Neural cell (in vitro differentiated cells): ENCODE results near the gene EPN1. TPM values are rescaled to one million over a fixed set of nuclear protein-coding genes. Genes with fewer than 3 reads are reported as not detected.

ENCODE experiments used
- H2AFZ ChIP-seq: fragments of 200-600, 300-800 bp; sonication (generic), shearing (Covaris generic); 2 replicates; pipeline ENCODE4 v1.6.0; 2014; ENCODE audit warnings: low read depth, mild to moderate bottlenecking, antibody characterized with exemption, low read length, moderate library complexity
- H3F3A ChIP-seq: fragments of 200-600 bp; shearing (Covaris generic); 2 replicates; pipeline ENCODE4 v1.6.1; 2016; ENCODE audit warnings: mild to moderate bottlenecking, moderate library complexity, mixed read lengths, antibody characterized with exemption, low read length; ENCODE audit not compliant: insufficient read depth, poor library complexity, severe bottlenecking
- H3K27ac ChIP-seq: fragments of 200-600, 300-800 bp; sonication (generic), shearing (Covaris generic); 2 replicates; pipeline ENCODE4 v1.5.1; 2014; ENCODE audit warnings: mild to moderate bottlenecking, low read length, moderate library complexity
- H3K27me3 ChIP-seq: fragments of 300-800, 200-600 bp; sonication (generic), shearing (Covaris generic); 2 replicates; pipeline ENCODE4 v1.6.0; 2014; ENCODE audit warnings: mild to moderate bottlenecking, low read depth, low read length, moderate library complexity; ENCODE audit not compliant: insufficient read depth
- H3K36me3 ChIP-seq: fragments of 300-800, 200-600 bp; sonication (generic), shearing (Covaris generic); 2 replicates; pipeline ENCODE4 v1.5.1; 2014; ENCODE audit warnings: mild to moderate bottlenecking, antibody characterized with exemption, low read length, moderate library complexity; ENCODE audit not compliant: insufficient read depth
- H3K4me2 ChIP-seq: fragments of 300-800, 200-600 bp; sonication (generic), shearing (Covaris generic); 2 replicates; pipeline ENCODE4 v1.6.0; 2014; ENCODE audit warnings: mild to moderate bottlenecking, low read length
- H3K4me3 ChIP-seq: fragments of 300-800, 200-600 bp; sonication (generic), shearing (Covaris generic); 2 replicates; pipeline ENCODE4 v1.5.1; 2014; ENCODE audit warnings: mild to moderate bottlenecking, low read length, moderate library complexity
- H3K79me2 ChIP-seq: fragments of 200-600 bp; shearing (Covaris generic); replicated peaks from 2 replicates; pipeline ENCODE4 v1.6.0; 2014; ENCODE audit warnings: mild to moderate bottlenecking, low read length, moderate library complexity; ENCODE audit not compliant: insufficient read depth
- H3K9ac ChIP-seq: fragments of 300-800, 200-600 bp; sonication (generic), shearing (Covaris generic); 2 replicates; pipeline ENCODE4 v1.6.1; 2016; ENCODE audit warnings: mild to moderate bottlenecking, low read length, mixed read lengths
- H3K9me2 ChIP-seq: fragments of 200-600 bp; shearing (Covaris generic); 2 replicates; pipeline ENCODE4 v1.6.1; 2016; ENCODE audit warnings: mild to moderate bottlenecking, low read length, mixed read lengths; ENCODE audit not compliant: insufficient read depth
- H3K9me3 ChIP-seq: fragments of 200-600, 300-800 bp; sonication (generic), shearing (Covaris generic); 2 replicates; pipeline ENCODE4 v1.6.1; 2016; ENCODE audit warnings: mild to moderate bottlenecking, mixed run types, low read length, moderate library complexity, mixed read lengths
- H4K20me1 ChIP-seq: fragments of 200-600 bp; shearing (Covaris generic); 2 replicates; pipeline ENCODE4 v1.6.1; 2016; ENCODE audit warnings: mild to moderate bottlenecking, mixed run types; ENCODE audit not compliant: insufficient read depth
- EP300 ChIP-seq: fragments of 450-650 bp; conservative IDR thresholded peaks from 2 replicates; pipeline ENCODE4 v1.6.1; 2014; ENCODE audit warnings: antibody characterized with exemption, mild to moderate bottlenecking, moderate library complexity; ENCODE audit not compliant: poor library complexity, severe bottlenecking
- EZH2 ChIP-seq: fragments of 200-600, 300-800 bp; shearing (Covaris generic), sonication (generic); IDR thresholded peaks from 2 replicates; pipeline ENCODE4 v1.6.1; 2014; ENCODE audit warnings: antibody characterized with exemption, low read length, borderline replicate concordance, mild to moderate bottlenecking; ENCODE audit not compliant: insufficient read depth, poor library complexity, severe bottlenecking
- MXI1 ChIP-seq: fragments of 450-650 bp; conservative IDR thresholded peaks from 2 replicates; pipeline ENCODE4 v1.6.1; 2014; ENCODE audit warnings: antibody characterized with exemption, mild to moderate bottlenecking; ENCODE audit not compliant: poor library complexity, severe bottlenecking
- POLR2AphosphoS5 ChIP-seq: IDR thresholded peaks from 2 replicates; pipeline ENCODE4 v1.6.1; 2012
- RAD21 ChIP-seq: fragments of 450-650 bp; conservative IDR thresholded peaks from 2 replicates; pipeline ENCODE4 v1.6.1; 2014; ENCODE audit warnings: antibody characterized with exemption, mild to moderate bottlenecking, moderate library complexity
- SMC3 ChIP-seq: fragments of 450-650 bp; conservative IDR thresholded peaks from 2 replicates; pipeline ENCODE4 v1.6.1; 2014; ENCODE audit warnings: antibody characterized with exemption, mild to moderate bottlenecking, moderate library complexity; ENCODE audit not compliant: poor library complexity
- TAF1 ChIP-seq: IDR thresholded peaks from 2 replicates; pipeline ENCODE4 v1.6.1; 2012; ENCODE audit warnings: low read depth
- polyA plus RNA-seq: library from polyadenylated mRNA; depleted of rRNA; stranded (reverse); fragments of >200 nt; gene quantifications from 2 replicates; pipeline ENCODE4 v1.2.3, GENCODE V29; 2014
- TF ChIP-seq, protein P1 (sequence below): IDR thresholded peaks from 2 replicates; pipeline ENCODE4 v1.6.1; 2012; ENCODE audit warnings: borderline replicate concordance
- TF ChIP-seq, protein P2 (sequence below): fragments of 450-650 bp; IDR thresholded peaks from 2 replicates; pipeline ENCODE4 v1.5.1; 2014; ENCODE audit warnings: antibody characterized with exemption, mild to moderate bottlenecking, moderate library complexity; ENCODE audit not compliant: poor library complexity, severe bottlenecking

The EPN1 gene
- polyA plus RNA-seq, 1 donor from 2014 or later: 21.0 TPM

GRCh38 chr19:55650602-55651230, 24.3 kb upstream of the EPN1 start:
- Histone ChIP-seq H3K27me3 (no peaks in the 10 kb centered on the region), H3K79me2 (peaks cover 11% of the 10 kb centered on the region), H3K36me3 (no peaks in the 10 kb centered on the region), H3K4me3 (no peak overlapping the region), H3K9me2 (no peaks in the 10 kb centered on the region), H3K27ac (no peak overlapping the region), H3F3A (no peaks in the 10 kb centered on the region), H4K20me1 (peaks cover 2% of the 10 kb centered on the region), H3K9ac (no peak overlapping the region), H2AFZ (no peak overlapping the region), H3K9me3 (no peaks in the 10 kb centered on the region), H3K4me2 (no peak overlapping the region)
- TF ChIP-seq EP300: no peak
- TF ChIP-seq MXI1: no peak
- TF ChIP-seq, protein P1, sequence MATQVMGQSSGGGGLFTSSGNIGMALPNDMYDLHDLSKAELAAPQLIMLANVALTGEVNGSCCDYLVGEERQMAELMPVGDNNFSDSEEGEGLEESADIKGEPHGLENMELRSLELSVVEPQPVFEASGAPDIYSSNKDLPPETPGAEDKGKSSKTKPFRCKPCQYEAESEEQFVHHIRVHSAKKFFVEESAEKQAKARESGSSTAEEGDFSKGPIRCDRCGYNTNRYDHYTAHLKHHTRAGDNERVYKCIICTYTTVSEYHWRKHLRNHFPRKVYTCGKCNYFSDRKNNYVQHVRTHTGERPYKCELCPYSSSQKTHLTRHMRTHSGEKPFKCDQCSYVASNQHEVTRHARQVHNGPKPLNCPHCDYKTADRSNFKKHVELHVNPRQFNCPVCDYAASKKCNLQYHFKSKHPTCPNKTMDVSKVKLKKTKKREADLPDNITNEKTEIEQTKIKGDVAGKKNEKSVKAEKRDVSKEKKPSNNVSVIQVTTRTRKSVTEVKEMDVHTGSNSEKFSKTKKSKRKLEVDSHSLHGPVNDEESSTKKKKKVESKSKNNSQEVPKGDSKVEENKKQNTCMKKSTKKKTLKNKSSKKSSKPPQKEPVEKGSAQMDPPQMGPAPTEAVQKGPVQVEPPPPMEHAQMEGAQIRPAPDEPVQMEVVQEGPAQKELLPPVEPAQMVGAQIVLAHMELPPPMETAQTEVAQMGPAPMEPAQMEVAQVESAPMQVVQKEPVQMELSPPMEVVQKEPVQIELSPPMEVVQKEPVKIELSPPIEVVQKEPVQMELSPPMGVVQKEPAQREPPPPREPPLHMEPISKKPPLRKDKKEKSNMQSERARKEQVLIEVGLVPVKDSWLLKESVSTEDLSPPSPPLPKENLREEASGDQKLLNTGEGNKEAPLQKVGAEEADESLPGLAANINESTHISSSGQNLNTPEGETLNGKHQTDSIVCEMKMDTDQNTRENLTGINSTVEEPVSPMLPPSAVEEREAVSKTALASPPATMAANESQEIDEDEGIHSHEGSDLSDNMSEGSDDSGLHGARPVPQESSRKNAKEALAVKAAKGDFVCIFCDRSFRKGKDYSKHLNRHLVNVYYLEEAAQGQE: no peak
- TF ChIP-seq POLR2AphosphoS5: no peak
- TF ChIP-seq, protein P2, sequence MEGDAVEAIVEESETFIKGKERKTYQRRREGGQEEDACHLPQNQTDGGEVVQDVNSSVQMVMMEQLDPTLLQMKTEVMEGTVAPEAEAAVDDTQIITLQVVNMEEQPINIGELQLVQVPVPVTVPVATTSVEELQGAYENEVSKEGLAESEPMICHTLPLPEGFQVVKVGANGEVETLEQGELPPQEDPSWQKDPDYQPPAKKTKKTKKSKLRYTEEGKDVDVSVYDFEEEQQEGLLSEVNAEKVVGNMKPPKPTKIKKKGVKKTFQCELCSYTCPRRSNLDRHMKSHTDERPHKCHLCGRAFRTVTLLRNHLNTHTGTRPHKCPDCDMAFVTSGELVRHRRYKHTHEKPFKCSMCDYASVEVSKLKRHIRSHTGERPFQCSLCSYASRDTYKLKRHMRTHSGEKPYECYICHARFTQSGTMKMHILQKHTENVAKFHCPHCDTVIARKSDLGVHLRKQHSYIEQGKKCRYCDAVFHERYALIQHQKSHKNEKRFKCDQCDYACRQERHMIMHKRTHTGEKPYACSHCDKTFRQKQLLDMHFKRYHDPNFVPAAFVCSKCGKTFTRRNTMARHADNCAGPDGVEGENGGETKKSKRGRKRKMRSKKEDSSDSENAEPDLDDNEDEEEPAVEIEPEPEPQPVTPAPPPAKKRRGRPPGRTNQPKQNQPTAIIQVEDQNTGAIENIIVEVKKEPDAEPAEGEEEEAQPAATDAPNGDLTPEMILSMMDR: no peak
- TF ChIP-seq SMC3: no peak
- no peak for TF ChIP-seq RAD21
- no peak for TF ChIP-seq EZH2
- TF ChIP-seq TAF1: no peak

GRCh38 chr19:55651236-55651635, 23.8 kb upstream of the EPN1 start:
- H4K20me1 ChIP-seq: peaks cover 8% of the 10 kb centered on the region
- no peak overlapping the region for H3K4me3 ChIP-seq
- H3F3A ChIP-seq: no peaks in the 10 kb centered on the region
- no peaks in the 10 kb centered on the region for H3K27me3 ChIP-seq
- H3K27ac ChIP-seq: no peak overlapping the region
- TF ChIP-seq SMC3 (no peak), TAF1 (no peak), POLR2AphosphoS5 (no peak), EP300 (no peak), MXI1 (no peak), EZH2 (no peak), RAD21 (no peak)
- TF ChIP-seq, protein P1: no peak
- TF ChIP-seq, protein P2: no peak
- H3K36me3 ChIP-seq: no peaks in the 10 kb centered on the region
- H3K79me2 ChIP-seq: peaks cover 17% of the 10 kb centered on the region
- H2AFZ ChIP-seq: no peak overlapping the region
- H3K4me2 ChIP-seq: no peak overlapping the region
- H3K9me2 ChIP-seq: no peaks in the 10 kb centered on the region
- H3K9ac ChIP-seq: no peak overlapping the region
- no peaks in the 10 kb centered on the region for H3K9me3 ChIP-seq
